Smooth muscle cell of the brain vasculature (primary cell): Measurements from ENCODE around the gene CTDP1.
"Not testable (repeated sequence)": the region's sequence is repeated elsewhere in the genome, so short reads cannot be mapped to it uniquely, and the experiment has no call there.

Experiments used
- DNase-seq: peaks from one replicate; pipeline ENCODE4 v3.0.0-alpha.2; 2012; ENCODE audit warnings: low read depth, low spot score

The CTDP1 gene

DNA sequence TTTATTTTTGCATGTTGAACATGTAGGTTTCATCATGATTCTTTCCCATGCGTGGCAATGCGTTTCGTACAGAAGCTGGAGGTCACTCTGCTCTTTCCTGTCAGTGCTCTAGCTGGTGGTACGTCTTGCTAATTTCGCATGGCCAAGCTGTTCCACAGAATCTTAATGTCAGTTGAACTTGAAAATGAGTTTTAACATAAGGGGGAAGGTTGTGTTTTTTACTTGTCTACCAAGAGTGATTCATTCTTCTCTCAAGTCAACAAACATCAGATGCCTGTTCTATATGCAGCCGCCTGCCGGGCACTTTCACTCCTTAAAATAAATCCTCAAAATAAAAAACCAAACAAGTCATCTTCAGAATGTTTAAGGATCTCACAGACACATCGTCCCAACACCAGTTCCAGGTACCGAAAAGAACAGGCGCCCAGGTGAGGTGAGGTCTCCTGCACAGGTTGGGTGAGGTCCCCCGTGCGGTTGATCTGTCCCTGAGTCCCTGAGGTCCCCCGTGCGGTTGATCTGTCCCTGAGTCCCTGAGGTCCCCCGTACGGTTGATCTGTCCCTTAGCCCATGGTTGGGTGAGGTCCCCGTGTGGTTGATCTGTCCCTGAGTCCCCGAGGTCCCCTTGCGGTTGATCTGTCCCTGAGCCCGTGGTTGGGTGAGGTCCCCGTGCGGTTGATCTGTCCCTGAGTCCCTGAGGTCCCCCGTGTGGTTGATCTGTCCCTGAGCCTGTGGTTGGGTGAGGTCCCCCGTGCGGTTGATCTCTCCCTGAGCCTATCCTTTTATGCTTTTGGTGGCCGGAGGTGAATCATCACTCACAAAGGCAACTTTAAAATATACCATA lies 61.1 kb downstream of the CTDP1 start:
- no peak for DNase-seq

DNA sequence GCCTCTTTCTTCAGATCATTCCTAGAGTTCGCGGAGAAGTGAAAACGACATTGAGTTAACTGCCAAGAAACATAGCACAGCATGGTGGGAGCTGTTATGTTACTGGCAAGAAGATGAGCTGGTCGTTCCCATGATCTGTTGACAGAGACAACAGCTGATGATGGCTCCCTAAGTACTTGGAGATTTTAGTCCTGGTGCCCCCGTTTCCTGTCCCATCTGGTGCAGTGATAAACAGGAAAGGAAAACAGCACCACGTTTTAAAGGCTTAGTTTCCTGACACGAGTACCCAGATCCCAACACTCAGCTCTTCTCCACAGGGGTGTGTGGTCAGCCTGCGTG lies 61.7 kb downstream of the CTDP1 start:
- DNase-seq, result peak; percentile 20

DNA sequence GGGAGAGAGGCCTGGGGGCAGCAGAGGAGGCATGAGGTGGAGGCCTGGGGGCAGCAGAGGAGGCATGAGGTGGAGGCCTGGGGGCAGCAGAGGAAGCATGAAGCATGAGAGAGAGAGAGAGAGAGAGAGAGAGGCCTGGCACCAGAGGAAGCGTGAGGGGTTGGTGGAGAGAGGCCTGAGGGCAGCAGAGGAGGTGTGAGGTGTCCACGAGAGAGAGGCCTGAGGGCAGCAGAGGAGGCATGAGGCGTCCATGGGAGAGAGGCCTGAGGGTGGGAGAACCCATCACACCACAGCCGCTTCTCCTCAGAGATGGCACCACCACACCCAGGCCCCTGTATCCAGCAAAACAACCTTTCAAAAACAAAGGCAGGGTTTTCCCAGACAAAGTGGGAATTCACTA lies 62.5 kb downstream of the CTDP1 start:
- DNase-seq, result no peak

DNA sequence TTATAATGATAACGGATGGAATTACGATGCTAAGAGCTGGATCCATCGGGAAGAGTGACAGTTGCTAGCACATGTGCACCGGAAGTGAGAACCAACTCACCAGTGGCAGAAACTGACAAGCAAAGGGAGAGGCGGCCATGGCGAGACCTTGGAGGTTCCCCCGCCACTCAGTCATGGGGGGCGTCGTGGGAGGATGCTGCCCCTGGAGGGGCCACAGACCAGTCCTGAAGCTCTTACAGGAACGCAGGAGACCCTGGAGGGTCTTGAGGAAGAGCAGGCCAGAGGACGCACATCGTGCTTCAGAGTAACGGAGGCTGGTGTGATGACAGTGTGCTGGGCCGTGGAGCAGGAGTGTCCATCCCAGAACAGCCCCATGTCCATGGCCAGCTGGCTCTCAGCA lies 65.0 kb downstream of the CTDP1 start:
- no peak for DNase-seq

DNA sequence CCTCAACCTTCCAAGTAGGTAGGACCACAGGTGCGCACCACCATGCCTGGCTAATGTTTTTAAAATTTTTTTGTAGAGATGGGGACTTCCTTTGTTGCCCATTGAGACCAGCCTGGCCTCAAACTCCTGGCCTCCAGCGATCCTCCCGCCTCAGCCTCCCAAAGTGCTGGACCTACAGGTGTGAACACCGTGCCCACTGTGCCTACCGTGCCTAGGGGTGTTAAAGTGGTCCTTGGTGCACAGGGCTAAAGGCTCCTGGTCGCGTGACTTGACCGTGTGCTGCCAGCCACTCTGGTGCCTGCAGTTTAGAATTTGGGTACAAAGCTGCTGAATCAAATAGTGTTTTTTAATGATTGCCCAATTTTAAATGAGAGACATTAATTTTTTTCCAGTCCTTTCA lies 67.1 kb downstream of the CTDP1 start:
- no peak for DNase-seq

DNA sequence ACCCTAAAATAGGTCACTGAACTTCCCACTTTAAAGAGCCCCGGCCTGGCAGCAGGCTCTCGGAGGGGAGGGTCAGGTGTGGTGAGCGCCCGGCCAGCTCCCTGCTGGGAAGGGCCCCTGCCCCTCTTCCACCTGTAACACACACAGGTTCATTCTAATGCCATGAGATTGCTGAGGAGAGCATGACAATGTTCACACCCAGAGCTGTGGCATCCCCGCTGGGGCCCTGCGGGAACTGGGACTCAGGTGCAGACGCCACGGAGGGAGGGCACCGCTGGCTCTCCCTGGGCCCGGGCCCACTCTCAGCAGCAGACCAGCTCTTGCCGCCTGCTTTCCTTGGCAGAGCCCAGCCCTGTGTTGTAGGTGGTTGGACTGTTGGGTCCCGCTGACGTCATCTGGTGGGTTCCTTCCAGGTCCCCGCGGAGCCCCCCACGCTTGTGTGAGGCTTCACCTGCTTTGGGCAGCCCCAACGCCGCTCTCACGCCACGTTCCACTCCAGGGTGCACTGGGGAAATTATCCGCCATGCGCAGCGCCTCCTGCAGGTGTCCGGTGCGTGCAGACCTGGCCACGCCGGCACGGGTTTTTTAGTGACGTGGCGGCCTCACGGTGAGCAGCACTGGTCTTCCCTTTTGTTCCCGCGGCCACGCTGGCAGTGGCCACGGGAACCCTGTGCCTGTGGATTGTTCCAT lies 67.7 kb downstream of the CTDP1 start:
- DNase-seq, result no peak

DNA sequence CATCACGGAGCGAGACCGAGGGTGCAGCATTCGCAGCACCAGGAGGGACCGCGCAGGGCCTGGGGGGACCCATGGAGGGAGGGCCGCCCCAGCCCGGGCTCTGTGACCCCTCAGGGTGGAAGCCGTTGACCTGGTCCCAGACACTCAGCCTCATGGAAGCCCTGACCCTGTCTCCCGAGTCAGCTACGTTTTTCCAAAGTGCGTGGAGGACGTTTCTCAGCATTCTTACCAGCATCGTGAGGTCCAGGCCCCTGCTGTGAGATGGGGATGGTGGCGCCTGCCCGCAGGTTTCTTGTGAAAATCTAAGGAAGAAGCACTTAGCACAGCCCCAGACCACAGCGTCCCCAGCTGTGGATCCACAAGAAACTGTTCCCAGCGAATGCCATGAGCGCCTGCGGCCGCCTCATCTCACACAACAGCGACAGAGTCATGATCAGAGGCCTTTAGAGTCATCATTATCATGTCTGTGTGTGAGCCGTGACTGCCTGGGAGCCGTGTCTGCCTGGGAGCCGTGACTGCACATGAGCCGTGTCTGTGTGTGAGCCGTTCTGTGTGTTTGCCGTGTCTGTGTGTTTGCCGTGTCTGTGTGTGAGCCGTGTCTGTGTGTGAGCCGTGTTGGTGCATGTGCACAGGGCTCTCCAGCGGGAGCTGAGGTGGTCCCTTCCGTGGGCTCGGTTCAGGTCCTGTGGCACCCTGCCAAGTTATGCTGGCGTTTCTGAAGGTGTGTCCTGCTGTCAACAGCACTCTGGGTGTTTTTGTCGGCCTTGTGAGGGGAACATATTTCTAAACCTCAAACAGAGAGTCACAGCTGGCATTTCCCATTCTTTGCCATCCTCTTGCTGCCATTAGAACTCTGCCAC lies 68.9 kb downstream of the CTDP1 start:
- DNase-seq, result no peak

DNA sequence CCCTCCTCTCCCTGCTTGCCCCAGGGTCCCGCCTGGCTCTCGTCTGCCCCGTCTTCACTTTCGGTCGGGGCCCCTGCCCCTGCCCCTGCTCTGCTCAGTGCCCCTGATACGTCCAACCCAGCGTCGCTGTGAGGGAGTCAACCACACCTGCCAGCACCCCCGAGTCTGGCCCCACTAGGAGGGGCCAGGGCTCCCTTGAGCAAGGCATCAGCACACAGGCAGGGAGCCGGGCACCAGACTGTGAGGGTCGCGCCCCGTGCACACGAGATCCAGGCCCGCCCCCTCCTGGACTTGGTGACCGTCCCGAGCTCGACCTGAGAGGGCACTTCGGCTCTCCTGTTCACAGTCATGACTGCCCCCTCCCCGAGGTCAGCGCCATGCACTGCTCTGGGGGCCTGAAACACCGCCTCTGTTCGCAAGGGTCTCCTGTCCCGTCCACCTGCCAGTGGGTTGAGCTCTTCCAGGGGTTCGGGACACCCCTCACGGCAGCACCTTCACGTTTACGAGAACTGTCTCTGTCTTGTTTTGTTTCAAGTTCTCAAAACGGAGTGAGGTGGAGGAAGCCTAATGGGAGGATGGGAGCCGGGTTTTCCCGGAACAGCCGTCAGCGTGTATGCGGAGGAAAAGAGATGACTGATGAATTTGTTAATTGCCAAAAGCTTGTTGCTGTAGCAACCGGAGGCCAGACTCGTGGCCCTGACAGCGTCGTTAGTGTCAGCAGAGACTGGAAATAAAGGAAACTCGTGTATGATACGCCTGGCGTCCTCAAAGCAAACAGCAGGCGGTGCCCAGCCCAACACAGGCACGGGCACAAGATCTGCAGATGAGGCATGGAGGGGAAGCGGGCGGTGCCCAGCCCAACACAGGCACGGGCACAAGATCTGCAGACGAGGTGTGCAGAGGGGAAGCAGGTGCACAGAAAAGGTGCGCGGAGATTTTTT lies 69.9 kb downstream of the CTDP1 start:
- no peak for DNase-seq

DNA sequence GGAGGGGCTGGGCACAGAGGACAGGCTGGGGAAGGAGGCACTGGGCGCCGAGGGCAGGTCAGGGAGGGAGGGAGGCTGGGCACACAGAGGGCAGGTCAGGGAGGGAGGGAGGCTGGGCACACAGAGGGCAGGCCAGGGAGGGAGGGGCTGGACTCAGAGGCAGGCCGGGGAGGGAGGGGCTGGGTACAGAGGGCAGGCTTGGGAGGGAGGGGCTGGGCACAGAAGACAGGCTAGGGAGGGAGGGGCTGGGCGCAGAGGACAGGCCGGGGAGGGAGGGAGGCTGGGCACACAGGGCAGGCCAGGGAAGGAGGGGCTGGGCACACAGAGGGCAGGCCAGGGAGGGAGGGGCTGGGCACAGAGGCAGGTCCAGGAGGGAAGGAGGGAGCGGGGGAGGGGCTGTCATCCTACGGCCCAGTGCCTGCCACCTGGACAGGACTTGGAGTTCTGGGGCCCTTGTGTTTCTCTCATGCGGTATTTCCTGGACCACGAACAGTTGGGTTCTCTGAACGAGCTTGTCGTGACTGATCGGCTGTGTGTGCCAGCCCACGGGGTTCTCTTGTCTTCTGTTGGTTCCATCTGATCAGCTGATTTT lies 71.5 kb downstream of the CTDP1 start:
- DNase-seq, result no peak

DNA sequence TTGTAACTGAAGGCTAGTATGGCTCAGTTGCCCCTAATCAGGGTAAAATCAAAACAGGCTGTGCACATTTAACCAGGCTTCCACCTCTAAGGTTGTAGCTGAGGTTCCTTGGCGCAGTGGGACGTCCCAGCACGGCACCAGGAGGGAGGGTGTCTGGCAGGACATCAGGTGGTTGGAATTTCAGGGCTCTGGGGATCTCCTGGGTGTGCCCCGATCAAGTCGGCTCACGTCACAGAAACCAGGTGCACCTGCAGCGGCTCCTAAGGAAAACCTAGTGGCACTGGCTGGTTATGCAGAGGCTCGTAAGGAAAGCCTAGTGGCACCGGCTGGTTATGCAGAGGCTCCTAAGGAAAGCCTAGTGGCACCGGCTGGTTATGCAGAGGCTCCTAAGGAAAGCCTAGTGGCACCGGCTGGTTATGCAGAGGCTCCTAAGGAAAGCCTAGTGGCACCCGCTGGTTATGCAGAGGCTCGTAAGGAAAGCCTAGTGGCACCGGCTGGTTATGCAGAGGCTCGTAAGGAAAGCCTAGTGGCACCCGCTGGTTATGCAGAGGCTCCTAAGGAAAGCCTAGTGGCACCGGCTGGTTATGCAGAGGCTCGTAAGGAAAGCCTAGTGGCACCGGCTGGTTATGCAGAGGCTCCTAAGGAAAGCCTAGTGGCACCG lies 72.4 kb downstream of the CTDP1 start:
- not testable (repeated sequence) for DNase-seq

DNA sequence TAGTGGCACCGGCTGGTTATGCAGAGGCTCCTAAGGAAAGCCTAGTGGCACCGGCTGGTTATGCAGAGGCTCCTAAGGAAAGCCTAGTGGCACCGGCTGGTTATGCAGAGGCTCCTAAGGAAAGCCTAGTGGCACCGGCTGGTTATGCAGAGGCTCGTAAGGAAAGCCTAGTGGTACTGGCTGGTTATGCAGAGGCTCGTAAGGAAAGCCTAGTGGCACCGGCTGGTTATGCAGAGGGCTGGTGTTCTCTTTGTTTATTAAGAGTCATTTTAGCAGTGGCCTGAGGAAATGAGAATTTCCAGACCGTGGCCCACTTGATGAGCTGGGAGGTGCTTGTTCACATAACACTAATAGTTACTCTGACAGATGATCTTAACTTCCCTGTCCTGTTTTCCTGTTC lies 73.3 kb downstream of the CTDP1 start:
- DNase-seq, result not testable (repeated sequence)

DNA sequence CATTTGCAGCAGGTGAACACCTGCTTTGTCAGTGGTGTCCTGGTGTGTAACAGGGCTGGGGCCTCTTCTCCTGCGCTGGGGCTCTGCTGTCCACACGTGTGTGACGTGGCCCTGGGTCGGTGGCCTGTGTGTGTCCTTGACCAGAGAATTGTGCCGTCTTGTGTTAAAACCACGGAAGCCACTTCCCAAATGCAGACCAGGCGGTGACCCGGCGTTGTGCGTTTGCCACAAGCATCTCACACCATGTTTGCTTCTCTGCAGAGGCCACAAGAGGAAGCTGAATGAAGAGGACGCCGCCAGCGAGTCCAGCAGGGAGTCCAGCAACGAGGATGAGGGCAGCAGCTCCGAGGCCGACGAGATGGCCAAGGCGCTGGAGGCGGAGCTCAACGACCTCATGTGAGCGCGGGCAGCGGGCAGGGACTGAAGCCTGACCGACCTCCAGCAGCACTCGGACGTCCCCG lies 73.8 kb downstream of the CTDP1 start:
- DNase-seq, result no peak

DNA sequence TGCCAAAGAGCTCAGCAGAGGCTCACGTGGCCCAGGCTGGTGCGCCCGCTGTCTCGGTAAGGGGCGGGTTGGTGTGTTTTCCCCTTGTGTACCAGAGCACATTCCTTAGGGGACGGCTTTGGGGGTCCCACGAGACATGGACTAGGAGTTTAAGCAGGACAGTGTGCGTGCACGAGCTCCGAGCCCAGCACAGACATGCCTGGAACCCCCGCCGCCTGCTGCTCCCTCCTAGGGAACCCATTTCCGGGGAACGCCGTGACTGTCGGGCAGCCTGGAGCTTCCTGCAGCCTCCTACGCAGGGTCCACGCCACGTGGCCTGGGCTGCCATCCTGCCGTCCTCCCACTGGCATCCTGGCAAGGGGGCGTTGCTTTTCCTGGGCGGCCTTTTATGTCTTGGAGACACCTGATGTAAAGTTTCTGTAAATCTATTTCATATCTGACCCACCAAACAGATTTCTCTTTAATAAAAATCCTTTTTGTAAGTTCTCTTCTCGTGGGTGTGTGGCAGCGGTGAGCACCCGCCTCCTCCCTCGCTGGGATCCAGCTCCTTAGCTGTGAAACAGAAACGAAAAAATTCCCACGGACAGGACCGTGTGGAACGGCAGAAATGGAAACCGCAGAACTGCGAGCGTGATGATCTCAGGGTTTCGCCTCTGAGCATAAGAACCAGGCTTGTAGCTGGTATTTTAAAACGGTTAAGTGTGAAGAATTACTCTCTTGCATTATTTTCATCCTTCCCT lies 74.6 kb downstream of the CTDP1 start:
- no peak for DNase-seq

DNA sequence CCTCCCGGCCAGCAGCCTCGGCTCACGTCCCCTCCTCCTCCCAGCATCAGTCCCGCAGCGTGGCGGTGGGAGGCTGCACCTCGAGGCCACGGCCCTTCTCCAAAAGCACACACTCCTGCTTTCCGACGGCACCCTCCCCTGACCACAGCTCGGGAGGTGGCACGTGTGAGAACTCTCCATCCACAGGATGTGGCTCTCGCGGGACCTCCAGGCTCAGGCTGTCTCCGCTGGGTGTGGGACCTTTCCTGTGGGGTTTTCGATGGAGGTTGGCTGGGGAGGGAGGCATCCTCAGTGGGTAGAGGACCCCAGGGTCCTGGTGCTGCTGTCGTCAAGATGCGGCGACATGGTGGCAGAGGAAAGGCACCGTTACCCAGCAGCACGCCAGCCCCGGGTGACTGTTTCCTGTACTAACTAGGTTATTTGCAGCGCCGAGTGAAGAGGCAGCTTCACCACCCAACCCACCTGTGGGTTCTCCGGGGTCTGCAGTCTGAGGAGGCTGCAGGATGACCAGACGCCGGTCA lies 75.3 kb downstream of the CTDP1 start:
- DNase-seq, result no peak

DNA sequence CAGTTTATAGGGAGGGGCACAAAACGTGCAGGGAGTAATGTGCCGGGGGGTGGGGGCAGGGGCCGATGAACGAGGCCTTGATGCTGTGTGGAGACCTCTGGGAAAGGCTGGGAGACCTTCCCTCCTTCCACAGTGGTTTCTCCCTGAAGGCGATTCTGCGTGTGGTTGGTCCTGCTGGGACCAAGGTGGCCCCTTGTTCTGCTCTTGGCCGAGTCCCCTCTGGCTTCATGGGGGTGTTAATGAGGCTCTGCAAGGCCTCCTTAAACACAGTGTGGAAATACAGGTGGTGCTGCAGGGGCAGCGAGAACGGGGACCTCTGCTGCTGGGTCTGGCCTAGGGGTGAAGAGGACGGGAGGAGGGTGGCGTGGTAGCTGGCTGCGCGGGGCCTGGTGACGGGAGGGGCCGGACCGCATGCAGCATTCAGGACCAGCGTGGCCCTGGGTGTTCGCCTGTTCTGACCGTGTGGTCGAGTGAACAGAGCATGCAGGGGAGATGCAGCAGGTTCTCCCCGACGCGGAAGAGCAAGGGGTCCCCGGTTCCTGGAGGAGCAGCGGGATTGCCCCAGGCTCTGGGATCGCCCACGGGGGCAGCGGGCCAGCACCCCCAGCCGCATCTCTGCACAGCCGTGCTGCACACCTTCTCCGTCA lies 76.0 kb downstream of the CTDP1 start:
- DNase-seq, result no peak

DNA sequence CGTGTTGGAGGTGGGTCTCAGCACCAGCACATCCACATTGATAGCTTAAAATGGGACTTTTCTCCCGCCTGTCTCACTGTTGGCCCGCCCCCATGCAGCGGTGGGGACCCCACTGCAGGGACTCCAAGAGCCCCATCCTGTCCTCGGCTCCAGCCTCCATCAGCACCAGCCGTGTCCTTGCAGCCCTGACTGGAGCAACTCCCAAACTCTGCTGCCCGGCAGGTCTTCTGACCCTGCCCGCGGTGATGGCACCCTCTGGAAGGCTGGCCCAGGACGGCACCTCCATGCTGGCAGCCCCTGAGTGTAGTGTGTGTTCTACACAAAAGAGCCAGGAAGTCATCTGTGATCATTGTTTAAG lies 76.5 kb downstream of the CTDP1 start:
- no peak for DNase-seq

DNA sequence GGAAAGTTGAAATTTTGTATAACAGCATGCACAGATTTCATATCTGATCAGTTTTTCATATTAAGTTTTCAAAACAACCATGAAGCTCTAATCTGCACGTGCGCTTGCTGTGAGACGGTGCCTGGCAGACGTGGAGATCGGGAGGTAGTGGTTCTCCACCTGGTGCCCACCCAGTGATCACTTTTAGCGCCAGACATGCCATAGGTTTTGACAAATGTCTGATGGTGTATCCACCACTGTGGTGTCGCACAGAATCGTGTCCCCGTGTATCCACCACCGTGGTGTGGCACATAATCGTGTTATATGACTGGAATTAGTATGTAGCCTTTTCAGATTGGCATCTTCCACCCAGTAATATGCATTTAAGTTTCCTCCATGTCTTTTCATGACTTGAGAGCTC lies 77.2 kb downstream of the CTDP1 start:
- no peak for DNase-seq

DNA sequence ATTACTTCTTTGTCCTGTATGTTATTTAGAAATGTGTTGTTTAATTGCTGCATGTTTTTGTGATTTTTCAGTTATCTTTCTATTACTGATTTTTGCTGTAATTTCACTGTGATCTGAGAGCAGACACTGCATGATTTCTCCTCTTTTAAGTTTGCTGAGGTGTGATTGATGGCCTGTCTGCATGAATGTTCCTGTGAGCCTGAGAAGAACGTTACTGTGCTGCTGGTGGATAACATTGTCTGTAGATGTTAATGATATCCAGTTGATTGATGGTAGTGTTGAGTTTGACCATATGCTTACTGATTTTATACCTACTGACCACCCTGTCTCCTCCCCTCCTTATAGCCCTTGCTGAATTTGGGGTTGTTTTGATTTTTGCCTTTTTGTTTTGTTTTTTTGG lies 80.7 kb downstream of the CTDP1 start:
- DNase-seq, result no peak

DNA sequence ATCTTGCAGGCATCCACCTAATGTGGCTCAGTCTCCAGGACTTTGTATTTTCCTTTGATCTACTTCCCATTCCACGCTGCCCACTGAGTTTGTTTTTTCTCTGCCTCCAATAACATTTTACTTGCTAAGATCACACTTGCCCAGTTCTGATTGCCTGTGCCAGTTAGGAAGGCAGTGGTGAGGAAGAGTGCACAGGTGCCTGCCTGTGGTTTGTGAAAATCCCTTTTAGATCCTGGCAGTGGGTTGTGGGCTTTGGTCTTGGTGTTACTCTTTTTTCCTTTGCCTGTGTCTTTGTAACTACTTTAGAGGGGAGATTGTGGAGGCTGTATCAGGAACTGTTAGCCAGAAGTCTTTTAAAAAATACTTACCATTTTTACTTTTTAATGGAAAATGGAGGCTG lies 81.3 kb downstream of the CTDP1 start:
- no peak for DNase-seq
